HG02973 (cell line): ENCODE data around the gene C6orf15.

Experiments used
- ATAC-seq: cut with Tn5 transposase; IDR thresholded peaks from one replicate; pipeline ENCODE4 v1.9.1; 2021; ENCODE audit warnings: moderate library complexity; ENCODE audit not compliant: unreplicated experiment

C6orf15 gene

DNA sequence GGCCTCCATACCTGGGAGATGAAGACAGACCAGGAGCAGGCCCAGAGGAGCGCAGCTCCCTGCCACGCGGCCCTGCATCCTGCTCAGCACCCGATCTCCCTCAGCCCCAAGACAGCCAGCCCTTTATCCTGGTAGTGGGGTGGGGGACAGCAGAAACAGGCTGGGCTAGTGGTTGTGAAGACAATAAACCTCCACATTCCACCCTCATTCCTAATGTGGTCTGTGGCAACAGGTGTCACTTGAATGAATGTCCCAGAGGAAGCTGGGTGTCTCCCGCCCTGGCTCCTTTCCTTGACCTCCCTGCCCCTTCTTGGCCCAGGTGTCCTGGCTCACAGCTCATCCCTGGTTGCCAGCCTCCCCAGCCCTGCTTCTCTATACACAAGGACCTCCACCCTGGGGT lies at the start of gene C6orf15:
Gene C6orf15, minus strand, starts transcription at position 98 of the 400 bp plus-strand sequence. Its CDS starts 20 bp downstream, at position 78.
- ATAC-seq = no peak

DNA sequence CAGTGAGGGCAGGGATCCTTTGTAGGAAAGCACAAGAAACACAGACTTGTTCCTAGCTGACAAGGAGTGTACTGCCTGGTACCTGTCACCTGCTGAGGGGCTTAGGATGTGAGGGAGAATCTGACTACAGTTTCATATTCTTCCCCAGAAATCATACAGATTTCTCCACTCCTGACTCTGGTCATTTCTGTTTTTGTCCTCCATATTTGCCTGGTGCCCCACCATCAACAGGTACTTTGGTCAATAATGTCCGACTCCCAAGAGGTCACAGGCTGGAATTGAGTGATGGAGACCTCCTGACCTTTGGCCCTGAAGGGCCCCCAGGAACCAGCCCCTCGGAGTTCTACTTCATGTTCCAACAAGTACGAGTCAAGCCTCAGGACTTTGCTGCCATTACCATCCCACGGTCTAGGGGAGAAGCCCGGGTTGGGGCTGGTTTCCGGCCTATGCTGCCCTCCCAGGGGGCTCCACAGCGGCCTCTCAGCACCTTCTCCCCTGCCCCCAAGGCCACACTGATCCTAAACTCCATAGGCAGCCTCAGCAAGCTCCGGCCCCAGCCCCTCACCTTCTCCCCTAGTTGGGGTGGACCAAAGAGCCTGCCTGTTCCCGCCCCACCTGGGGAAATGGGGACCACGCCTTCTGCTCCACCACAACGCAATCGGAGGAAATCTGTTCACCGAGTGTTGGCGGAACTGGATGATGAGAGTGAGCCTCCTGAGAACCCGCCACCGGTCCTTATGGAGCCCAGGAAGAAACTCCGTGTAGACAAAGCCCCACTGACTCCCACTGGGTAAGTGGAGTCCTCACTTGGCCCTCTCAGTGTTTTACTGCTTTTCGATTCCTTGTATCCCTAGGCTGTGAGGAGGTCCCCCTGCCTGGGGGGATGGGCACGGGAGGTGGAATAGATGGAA lies 49.1 kb upstream of the C6orf15 start:
- ATAC-seq = no peak

DNA sequence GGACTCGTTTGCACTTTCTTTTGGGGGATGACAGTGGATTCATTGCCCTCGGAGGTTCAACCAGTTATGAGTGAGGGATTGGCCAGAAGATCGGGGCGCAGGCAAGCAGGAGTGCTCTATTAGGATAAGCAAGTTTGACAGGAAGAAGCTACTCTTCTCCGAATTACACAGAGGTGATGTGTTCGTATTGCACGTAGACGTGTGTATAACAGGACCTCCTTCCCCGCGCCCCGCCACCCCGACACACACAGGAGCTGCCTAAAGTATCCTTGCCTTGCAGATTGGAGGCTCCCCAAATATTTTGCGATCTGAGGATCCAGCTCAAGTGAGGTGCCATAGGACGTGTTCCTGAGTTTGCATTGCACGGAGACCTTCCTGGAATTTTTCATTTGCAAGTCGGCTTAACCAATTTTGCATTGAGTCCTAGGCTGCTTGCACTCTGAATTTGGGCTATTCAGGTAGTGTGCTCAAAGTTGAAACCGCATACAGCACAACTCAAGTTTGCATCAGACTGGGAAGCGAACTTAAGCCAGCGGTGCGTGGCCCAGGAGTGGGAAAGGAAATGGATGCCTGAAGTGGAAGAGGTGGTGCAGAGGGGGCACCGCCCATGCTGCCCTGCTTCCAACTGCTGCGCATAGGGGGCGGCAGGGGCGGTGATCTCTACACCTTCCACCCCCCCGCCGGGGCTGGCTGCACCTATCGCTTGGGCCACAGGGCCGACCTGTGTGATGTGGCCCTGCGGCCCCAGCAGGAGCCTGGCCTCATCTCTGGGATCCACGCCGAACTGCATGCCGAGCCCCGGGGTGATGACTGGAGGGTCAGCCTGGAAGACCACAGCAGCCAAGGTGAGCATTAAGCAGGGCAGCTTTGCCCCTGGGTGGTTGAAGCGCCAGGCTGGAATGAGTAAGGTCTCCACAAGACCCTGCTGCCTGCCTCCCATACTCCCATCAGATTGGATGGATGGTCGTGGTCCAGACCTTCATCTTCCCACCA lies 46.8 kb upstream of the C6orf15 start:
- ATAC-seq = peak; percentile 26

DNA sequence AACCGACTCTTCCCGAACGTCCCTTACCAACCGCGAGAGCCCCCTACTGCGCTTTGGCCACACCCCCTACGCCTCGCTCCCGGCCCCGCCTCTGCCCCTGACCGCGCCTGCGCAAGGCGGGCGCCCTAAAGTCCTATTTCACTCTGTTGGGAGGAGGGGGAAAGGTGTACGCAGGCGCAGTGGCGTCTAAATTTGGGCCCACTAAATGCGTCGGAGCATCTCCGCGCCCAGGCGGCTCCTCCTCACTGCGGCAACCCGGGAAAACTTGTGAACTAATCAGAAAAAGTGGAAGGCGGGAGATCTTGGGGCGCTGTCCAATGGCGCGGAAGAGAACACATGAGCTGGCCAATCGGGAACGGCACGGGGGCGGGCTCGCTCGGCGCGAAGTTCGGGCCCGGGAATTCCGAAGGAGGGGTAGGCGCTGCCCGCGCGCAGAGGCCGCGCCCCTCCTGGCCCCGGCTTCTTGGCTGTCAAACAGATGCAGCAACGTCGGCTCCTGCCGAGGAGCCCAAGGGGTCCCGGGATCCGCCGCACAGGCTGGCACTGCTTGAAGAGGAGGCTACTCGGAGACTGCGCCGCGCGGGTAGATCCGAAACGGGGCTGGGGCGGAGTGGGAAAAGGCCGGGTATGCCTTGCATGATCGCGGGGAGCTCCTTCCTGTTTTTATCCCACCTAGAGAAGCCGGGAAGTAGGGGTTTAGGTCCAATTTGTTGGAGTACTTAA lies 45.9 kb upstream of the C6orf15 start, which contains the start of gene TCF19:
Gene TCF19, plus strand, starts transcription at position 450 of the 723 bp plus-strand sequence. CDS start 881 bp downstream, outside the sequence.
- ATAC-seq = peak; percentile 64

DNA sequence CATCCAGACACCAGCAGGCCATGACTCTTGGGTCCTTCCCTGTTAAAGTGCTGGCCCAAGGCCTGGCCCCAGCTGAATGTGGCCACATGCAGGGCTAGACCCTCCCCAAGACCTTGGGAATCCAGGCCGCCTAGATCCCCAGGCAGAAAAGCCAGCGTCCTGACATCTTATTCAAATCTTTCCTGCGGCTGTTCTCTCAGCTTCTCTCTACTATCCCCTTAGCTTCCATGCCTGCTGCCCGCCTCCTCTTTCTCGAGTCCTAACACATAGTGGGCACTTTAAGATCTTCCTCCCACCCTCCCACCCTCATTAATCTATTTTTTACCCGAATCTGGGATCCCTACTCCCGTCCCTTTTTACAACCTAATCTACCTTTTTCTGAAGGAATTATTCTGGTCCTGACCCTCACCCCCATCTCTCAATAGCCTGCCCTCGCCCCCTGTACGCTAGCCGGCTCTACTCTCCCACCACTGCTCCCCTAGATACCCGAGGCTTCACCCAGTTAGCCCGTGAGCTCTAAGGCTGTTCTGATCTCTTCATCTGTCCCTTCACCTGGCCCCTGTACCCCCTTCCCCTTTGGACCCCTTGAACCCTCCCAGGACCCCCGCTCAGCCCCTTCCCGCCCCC lies 45.3 kb upstream of the C6orf15 start, which contains the start of gene CCHCR1:
Gene CCHCR1, minus strand, starts transcription at position 290 of the 627 bp plus-strand sequence. Its CDS starts 202 bp downstream, at position 88.
- ATAC-seq = no peak

DNA sequence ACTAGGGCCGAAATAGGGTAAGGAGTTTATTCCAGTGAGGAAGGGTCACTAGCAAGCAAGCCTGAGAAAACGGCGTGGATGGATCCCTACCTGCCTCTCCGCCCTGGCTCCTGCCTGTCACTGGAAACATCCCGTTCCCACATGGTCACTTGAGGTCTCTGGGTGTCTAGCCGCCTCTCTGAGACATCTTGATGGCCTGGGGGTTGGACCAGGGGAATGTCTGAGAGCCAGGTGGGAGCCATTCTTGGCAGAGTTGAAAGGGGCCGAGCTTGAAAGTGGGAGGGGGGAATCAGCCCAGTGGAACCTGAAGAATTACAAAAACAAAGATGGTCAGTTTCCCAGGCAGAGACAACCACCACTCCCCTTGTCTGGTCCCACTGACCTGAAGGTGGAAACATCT lies 44.3 kb upstream of the C6orf15 start:
- ATAC-seq = no peak

DNA sequence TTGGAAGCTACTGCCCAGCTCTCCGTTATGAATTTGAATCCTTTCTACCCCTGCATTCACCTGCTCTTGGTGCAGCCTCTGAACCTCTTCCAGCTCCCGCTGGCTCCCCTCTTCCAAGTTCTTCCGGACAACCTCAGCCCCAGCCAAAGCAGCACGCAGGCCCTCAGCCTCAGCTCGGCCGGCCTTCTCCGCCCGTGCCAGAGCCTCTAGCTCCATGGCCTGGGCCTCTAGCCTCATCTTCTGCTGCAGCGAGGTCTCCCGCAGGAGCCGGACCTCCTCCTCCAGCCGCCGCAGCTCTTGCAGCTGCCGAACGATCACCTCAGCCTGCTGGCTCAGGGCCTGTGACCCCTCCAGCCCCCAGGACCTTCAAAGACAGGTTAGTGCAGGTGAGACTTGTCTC lies 42.1 kb upstream of the C6orf15 start:
- no peak for ATAC-seq

DNA sequence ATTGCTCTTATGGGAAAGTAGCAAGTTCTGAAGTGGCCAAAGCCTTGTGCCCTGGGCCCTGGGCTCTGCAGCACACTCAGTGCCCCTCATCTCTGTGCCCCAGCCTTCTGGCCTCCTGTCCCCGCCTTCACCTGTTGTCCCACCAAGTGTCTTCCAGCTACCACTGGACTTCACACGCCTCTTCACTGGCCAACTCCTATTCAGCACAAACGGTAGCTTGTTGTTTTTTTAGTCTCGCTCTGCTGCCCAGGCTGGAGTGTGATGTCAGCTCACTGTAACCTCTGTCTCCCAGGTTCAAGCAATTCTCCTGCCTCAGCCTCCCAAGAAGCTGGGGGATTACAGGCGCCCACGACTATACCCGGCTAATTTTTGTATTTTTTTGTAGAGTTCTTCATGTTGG lies 40.4 kb upstream of the C6orf15 start:
- no peak for ATAC-seq

DNA sequence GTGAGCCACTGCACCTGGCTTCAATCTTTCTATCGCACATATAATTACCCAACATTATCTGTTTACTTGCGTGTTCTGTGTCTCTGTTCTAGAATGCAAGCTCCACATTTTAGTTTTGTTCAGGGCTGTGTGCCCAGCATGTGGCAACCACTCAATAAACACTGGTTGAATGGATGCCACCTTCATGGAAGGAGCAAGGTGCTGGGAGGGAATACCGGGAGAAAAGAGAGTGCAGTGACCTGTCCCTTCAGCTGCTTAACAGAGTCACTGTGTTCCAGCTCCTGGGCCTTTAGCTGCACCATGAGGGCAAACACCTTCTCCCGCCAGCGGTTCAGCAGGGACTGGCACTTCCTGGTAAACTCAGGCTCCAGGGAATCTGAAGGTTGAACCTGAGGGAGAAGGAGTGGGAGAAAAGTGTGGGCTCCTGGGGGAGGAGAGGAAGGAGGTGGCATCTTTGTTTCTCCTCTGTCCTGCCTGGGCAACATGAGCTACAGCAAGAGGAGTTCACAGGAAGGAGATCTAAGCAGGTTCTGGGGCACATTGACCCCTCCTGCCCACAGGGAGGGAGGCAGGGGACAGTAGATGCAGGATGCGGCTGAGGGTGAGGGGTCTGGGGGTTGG lies 37.6 kb upstream of the C6orf15 start:
- no peak for ATAC-seq

DNA sequence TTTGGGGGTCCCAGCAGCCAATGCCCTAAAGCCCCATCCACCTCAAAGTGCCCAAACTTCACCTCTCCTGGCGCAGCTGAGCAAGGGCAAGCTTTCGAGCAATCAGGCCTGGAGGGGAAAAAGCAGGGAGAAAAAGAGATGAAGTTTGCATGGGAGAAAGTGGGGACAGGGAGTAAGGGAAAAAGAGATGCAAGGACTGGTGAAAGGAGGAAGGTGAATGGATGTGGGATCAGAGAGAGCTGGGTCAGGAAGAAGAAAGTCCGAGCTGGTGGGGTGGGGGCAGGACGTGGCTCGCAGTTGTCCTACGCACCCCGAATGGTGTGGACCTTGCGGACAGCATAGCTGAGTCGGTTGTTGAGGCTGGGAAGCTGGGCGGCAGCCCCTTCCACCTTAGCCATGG lies 33.0 kb upstream of the C6orf15 start:
- no peak for ATAC-seq

DNA sequence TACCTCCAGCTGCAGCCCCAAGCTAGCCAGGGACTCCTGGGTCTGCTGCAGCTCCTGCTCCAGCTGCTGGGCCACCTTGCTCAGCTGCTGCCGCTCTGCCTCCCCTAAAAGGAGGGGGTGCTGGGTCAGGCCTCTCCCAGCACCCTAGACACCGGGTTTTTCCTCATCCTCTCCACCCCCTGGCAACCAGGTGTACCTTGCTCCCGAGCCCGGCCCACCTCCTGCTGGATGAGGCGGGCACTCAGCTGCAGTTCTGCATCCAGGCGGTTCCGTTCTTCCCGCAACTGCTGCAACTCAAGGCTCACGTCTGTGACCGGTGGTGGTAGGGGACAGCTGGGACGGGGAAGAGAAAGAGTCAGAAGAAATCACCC lies 32.6 kb upstream of the C6orf15 start:
- ATAC-seq = no peak

DNA sequence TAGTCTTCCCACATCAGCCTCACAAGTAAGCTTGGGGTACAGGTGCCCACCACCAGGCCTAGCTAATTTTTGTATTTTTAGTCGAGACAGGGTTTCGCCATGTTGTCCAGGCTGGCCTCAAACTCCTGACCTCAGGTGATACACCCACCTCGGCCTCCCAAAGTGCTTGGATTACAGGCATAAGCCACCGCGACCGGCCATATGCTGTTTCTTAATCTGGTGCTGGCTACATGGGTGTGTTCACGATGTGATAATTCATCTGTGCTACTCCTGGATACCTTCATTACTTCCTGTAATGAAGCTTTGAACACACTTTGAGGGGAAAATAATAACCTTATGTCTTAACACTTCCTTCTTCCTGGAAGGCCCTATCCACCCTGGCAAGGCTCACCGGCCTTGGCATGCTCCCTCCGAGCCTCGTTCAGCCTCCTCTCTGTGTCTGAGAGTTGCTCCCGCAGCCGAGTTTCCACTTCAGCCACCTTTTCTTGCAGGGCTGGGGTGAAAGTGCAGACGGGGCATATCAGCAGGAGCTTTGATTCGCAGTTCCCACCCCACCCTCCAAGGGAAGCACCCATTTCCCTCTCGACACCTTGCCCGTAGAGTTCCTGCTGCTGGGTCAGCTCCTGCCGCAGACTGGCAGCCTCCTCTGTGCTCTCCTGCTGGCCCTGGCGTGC lies 32.1 kb upstream of the C6orf15 start:
- ATAC-seq = no peak

DNA sequence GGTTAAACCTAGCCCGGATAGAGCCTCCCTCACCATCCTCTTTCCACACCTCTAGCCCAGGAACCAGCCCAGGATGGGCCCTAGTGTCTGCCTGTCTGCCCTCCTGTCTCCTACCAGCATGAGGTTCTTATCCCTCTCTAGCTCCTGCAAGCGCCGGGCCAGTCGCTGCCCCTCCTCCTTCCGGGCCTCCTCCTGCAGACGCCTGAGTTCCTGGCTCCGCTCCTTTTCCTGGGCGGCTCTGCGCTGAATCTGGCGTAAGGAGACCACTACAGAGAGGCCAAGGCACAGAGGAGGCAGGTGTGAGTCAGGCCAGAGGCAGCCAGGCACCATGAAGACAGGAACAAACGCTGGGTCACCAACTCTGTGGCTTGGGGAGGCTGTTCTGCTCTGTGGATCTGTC lies 30.8 kb upstream of the C6orf15 start:
- ATAC-seq = no peak

DNA sequence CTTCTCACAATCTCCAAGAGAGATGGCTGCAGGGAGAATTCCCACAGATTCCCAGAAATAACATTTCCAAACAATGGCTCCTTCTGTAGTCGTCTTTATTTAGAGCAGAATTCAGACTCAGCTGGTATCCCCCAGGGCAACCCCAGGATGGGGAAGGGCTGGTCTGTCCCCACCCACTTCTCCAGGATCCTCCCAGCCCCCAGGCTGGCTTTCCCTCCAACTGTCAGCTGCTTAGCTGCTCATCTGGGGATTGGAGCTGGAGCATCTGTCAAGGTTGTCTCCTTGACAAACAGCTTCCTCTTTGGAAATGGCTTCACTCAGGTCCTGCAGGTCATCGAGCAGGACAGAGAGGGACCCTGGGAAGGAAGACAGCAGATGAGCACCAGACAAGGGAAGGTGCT lies 30.0 kb upstream of the C6orf15 start:
- no peak for ATAC-seq

DNA sequence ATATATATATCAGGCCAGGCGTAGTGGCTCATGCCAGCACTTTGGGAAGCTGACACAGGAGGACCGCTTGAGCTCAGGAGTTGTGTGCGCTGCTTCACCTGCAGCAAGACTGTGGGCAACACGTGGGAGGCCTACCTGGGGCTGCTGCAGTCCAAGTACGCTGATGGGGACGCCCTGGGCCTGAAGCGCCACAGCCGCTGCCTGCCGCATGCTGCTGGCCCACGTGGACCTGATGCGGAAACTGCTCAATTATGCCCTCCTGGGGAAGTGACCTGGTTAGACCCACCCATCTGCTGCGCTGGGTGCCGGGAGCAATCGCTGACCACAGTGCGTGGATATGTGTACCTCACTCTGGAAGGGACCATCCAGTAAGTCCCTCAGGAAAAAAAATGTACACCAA lies 28.3 kb upstream of the C6orf15 start:
- ATAC-seq = no peak

DNA sequence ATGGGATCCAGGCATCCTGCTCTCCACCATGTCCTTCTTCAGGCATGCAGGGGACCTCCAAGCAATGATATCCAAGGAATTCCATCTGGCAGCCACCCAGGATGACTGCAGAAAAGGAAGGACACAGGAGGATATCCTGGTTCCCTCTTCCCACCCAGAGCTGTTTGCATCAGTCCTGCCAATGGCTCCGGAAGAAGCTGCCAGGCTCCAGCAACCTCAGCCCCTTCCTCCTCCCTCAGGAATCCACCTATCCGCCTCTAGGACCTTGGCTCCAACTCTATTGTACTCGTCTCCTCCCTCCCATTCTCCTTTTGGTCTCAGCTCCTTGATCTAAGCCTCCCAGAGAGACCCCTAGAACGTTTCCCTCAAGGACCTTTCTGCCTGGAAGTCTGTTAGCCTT lies 27.2 kb upstream of the C6orf15 start:
- no peak for ATAC-seq

DNA sequence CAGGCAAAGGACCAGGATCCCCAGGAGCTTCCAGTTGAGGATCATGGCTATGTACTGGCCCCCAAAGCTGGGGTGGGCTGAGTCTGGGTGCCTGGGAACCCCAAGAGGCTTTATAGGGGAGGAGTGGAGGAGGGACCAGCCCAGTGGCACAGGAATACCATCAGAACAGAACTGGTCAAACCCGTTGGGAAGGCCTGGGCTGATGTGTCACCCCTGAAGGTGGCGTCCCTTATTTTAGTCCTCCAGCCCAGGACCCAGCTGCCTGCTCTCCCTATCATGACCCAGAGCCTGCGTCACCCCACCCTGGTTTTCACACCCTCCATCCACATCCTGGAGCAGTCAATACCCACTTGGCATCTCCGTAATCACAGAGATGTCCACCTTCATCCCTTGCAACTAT lies 26.6 kb upstream of the C6orf15 start, which contains the start of gene PSORS1C2:
Gene PSORS1C2, minus strand, starts transcription at position 85 of the 400 bp plus-strand sequence. Its CDS starts 40 bp downstream, at position 45.
- no peak for ATAC-seq

DNA sequence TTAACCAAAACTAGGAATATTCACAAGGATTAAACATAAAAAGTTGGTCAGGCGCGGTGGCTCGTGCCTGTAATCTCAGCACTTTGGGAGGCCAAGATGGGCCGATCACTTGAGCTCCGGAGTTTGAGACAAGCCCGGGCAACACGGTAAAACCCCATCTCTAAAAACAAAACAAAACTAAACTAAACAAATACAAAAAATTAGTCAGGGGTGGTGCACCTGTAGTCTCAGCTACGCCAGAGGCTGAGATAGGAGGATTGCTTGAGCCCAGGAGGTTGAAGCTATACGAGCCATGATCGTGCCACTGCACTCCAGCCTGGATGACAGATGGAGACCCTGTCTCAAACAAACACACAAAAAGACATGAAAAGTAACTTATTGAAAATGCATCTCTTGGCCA lies 23.3 kb upstream of the C6orf15 start:
- no peak for ATAC-seq

DNA sequence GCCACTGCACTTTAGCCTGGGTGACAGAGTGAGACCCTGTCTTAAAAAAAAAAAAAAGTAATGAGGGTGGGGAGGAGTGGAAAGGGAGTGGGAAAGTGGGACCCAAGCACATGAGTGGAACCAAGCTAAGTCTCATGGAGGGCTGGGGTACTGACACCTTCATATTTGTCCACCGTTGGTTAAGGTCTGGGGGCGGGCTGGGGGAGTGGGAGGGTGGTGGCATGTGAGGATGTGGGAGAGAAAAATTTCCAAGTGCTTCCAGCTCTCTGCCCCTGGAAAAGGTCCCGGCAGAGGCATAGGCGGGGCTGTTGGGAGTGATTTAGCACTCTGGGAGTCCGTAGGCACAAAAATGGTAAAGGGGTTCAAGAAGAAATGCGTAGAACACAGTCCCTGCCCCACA lies 20.4 kb upstream of the C6orf15 start:
- no peak for ATAC-seq
